Activated B cell treated with CpG ODN at 0.5 μM for 24 hours (primary cell): ENCODE measurements around the gene GPR39. TPM values are rescaled to one million over a fixed set of nuclear protein-coding genes. Genes with fewer than 3 reads are reported as not detected.

ENCODE experiments used
- ATAC-seq: fragments of 200-7000 bp; cut with Tn5 transposase; one replicate; pipeline ENCODE4 v1.10.0; 2021; ENCODE audit warnings: low read depth, mild to moderate bottlenecking, moderate library complexity
- CTCF ChIA-PET: fragments of 350-600 bp; sonication (Branson Sonifier 250); formaldehyde crosslinking; loops from one replicate; lab custom pipeline; 2021; ENCODE audit warnings: antibody characterized with exemption; lab: Charles Lee
- POLR2A ChIA-PET: fragments of 350-600 bp; sonication (Branson Sonifier 250); formaldehyde crosslinking; loops from one replicate; lab custom pipeline; 2021; ENCODE audit warnings: antibody characterized with exemption; lab: Charles Lee
- DNase-seq: peaks from one replicate; pipeline ENCODE4 v3.0.0; 2022
- H3K27ac Mint-ChIP-seq: one replicate; pipeline ENCODE4 v1.8.0; 2020; ENCODE audit warnings: mixed read lengths
- H3K27me3 Mint-ChIP-seq: one replicate; pipeline ENCODE4 v1.8.0; 2021; ENCODE audit warnings: mixed read lengths
- H3K36me3 Mint-ChIP-seq: one replicate; pipeline ENCODE4 v1.8.0; 2021; ENCODE audit warnings: low read depth, mixed read lengths
- H3K4me1 Mint-ChIP-seq: one replicate; pipeline ENCODE4 v1.8.0; 2021; ENCODE audit warnings: mixed read lengths
- H3K4me3 Mint-ChIP-seq: one replicate; pipeline ENCODE4 v1.8.0; 2020; ENCODE audit warnings: mild to moderate bottlenecking, mixed read lengths
- H3K9me3 Mint-ChIP-seq: one replicate; pipeline ENCODE4 v1.8.0; 2020; ENCODE audit warnings: mixed read lengths
- intact Hi-C: fragments of 100-400 bp; cut with micrococcal nuclease; formaldehyde crosslinking; loops from one replicate; pipeline ENCODE4 v1.15.1; 2024
- total RNA-seq: library from RNA; stranded (reverse); gene quantifications from 2 replicates; pipeline ENCODE4 v1.2.3, GENCODE V29; 2022
- TF ChIP-seq, protein P1 (sequence below): fragments of 200-600 bp; IDR thresholded peaks from one replicate; pipeline ENCODE4 v1.8.0; 2022; ENCODE audit warnings: antibody characterized with exemption, mild to moderate bottlenecking

Gene GPR39
- total RNA-seq, 1 donor from 2014 or later = not detected

DNA sequence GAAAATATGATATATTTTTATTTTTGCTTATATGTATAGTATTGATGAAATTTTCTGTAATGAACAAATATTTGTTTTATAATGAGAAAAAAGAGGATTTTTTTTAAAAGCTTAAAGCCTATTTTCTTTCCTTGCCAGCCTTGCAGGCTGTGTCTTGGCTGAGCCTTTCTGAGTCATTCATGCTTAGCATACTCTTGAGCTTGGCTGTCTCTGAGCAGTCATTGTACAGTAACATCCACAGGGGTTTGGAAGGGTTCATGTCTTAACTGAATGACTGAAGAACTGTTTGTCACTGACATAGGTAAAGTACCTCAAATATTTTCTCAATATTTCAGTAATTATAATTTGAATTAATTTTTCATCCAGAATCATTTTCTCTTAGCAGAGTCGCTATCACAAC, 49.3 kb downstream of the GPR39 start:
- ATAC-seq = no peak
- H3K9me3 Mint-ChIP-seq = peaks cover 18% of the 10 kb centered on the region
- no peaks in the 10 kb centered on the region for H3K27me3 Mint-ChIP-seq
- ChIA-PET CTCF (no interaction called here), POLR2A (no interaction called here)
- TF ChIP-seq, protein P1, sequence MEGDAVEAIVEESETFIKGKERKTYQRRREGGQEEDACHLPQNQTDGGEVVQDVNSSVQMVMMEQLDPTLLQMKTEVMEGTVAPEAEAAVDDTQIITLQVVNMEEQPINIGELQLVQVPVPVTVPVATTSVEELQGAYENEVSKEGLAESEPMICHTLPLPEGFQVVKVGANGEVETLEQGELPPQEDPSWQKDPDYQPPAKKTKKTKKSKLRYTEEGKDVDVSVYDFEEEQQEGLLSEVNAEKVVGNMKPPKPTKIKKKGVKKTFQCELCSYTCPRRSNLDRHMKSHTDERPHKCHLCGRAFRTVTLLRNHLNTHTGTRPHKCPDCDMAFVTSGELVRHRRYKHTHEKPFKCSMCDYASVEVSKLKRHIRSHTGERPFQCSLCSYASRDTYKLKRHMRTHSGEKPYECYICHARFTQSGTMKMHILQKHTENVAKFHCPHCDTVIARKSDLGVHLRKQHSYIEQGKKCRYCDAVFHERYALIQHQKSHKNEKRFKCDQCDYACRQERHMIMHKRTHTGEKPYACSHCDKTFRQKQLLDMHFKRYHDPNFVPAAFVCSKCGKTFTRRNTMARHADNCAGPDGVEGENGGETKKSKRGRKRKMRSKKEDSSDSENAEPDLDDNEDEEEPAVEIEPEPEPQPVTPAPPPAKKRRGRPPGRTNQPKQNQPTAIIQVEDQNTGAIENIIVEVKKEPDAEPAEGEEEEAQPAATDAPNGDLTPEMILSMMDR = no peak
- intact Hi-C loops = no loop called here
- H3K36me3 Mint-ChIP-seq = no peaks in the 10 kb centered on the region
- H3K4me1 Mint-ChIP-seq = no peaks in the 10 kb centered on the region
- no peak overlapping the region for H3K4me3 Mint-ChIP-seq
- DNase-seq = no peak
- no peak overlapping the region for H3K27ac Mint-ChIP-seq

DNA sequence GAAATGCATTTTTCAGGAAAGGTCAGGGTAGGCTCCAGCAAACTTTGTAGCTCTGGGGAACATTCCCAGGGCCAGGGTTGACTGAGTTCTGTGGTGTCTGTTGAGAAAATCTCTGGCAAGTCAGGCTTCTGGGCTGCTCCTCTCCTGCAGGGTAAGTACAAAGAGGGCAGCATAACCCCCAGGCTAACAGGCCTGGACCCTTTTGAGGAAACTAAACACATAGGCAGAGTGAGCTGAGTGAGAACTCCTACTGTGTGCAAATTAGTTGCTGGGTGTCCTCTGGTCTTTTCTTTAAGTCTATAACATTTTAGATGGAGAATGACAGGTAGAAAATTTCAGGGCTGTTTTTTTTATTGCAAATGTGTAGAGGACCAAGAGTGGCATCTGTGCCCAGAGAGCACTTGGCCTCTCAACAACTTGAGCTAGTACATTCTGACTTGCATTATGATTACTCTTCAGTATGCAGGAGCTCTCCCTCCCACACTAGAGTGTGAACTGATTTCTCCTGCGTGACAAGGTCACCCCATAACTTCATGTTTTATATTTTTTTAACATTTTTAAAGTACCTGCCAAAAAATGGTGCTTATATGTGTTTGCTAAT, 49.9 kb downstream of the GPR39 start:
- no peak for ATAC-seq
- H3K4me3 Mint-ChIP-seq = no peak overlapping the region
- H3K36me3 Mint-ChIP-seq = no peaks in the 10 kb centered on the region
- ChIA-PET POLR2A (no interaction called here), CTCF (no interaction called here)
- no peak for DNase-seq
- H3K9me3 Mint-ChIP-seq = peaks cover 19% of the 10 kb centered on the region
- intact Hi-C loops = no loop called here
- H3K27me3 Mint-ChIP-seq = no peaks in the 10 kb centered on the region
- TF ChIP-seq, protein P1 = no peak
- no peaks in the 10 kb centered on the region for H3K4me1 Mint-ChIP-seq
- H3K27ac Mint-ChIP-seq = no peak overlapping the region

DNA sequence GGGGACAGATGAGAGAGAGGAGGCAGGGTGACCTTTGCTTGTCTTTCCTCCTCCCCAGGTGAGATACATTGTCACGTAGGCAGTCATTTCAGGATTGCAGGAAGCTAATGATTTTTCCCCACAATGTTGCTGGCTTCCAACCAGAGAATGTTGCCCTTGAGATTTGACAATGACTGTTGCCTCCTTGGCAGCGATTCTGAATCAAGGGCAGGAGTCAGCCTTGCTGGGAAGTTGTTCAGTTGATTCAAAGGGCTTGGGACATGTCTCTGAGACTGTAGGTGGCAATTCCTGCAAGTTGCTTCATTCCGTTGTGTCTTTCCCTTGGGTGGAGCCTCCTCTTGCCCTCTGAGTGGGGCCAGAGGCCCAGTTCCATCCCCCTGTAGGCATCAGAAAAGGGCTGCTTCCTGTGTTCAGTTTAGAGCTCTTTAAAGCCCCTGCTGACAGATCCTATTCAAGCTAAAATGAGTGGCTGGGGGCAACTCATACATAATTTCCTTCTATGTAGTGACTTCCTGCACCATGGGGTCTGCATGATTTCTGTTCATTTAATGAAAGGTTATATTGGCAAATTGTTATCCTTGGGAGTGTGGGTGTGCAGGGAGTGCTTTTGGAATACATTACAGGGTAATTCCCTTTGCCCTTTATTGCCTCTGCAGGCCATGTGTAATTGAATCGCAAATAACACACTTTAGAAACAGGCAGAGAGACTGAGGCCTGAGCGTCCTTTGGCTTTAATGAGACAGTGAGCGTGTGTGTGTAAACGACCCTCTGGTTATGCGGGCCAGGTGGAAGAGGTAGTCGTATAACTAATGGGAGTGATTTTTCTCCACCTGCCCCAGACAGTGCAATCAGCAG, 52.4 kb downstream of the GPR39 start:
- TF ChIP-seq, protein P1 = no peak
- H3K4me1 Mint-ChIP-seq = no peaks in the 10 kb centered on the region
- POLR2A ChIA-PET = no interaction called here
- no peaks in the 10 kb centered on the region for H3K36me3 Mint-ChIP-seq
- no peak overlapping the region for H3K27ac Mint-ChIP-seq
- H3K9me3 Mint-ChIP-seq = peaks cover 19% of the 10 kb centered on the region
- H3K4me3 Mint-ChIP-seq = no peak overlapping the region
- ATAC-seq = no peak
- intact Hi-C loops = no loop called here
- CTCF ChIA-PET = no interaction called here
- DNase-seq = no peak
- H3K27me3 Mint-ChIP-seq = no peaks in the 10 kb centered on the region

DNA sequence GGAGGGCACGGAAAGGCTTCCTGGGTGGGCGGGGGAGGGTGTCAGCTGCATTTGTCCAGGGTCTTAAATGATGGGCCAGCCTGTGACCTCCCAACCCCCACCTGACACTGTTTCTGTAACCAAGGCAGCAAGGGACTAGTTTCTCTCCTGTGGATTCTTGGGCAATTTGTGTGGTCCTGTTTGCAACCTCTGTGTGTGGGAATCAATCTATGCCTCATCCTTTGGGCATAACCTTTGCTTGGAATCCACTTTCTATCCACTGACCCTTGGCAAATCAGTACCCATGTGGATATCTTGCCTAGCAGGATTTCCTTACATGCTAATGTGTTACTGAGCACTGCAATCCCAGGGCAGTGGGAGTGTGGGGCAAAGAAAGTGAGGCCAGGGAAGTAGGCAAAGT, 54.1 kb downstream of the GPR39 start:
- CTCF ChIA-PET = no interaction called here
- H3K4me3 Mint-ChIP-seq = no peak overlapping the region

More for the DNA sequence above, 54.1 kb downstream of the GPR39 start:
- Mint-ChIP-seq H3K36me3 (no peaks in the 10 kb centered on the region), H3K27me3 (no peaks in the 10 kb centered on the region), H3K9me3 (peaks cover 12% of the 10 kb centered on the region), H3K27ac (no peak overlapping the region), H3K4me1 (no peaks in the 10 kb centered on the region)
- intact Hi-C loops = no loop called here
- ATAC-seq = no peak
- TF ChIP-seq, protein P1 = no peak
- POLR2A ChIA-PET = no interaction called here
- no peak for DNase-seq
